SK-N-MC (cell line): Measurements from ENCODE around the gene GSTCD.

Source experiments
- EZH2 ChIP-seq: fragments of 200-600 bp; sonication (generic); IDR thresholded peaks from one replicate; pipeline ENCODE4 v1.6.1; 2017; ENCODE audit warnings: antibody characterized with exemption
- POLR2AphosphoS5 ChIP-seq: IDR thresholded peaks from 2 replicates; pipeline ENCODE4 v1.6.1; 2012; ENCODE audit warnings: mild to moderate bottlenecking, low read depth, low read length, borderline replicate concordance

DNA sequence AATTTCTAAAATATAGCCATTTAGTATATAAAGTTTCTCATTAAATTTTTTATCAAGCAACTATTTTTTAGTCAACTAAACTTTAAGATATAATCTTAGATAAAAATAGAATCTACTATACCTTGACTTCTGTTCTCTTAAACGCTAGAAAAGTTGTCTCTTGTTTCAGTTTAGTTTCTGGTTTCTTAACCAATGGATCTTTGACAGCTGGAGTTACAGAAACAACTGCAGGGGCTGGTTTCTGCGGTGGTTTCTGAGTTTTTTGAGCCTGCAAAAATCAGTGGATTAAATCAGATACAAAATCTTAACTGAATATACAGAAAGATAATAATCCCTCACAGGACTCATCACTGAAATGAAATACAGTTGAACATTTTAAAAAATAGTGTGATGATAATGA, 22.0 kb upstream of the GSTCD start:
- TF ChIP-seq POLR2AphosphoS5 (no peak), EZH2 (no peak)
